HG02852 (cell line): ENCODE data around the gene UBE2G1.

Source experiments
- ATAC-seq: cut with Tn5 transposase; IDR thresholded peaks from one replicate; pipeline ENCODE4 v1.9.1; 2021; ENCODE audit warnings: mild to moderate bottlenecking, moderate library complexity; ENCODE audit not compliant: unreplicated experiment

The UBE2G1 gene

DNA sequence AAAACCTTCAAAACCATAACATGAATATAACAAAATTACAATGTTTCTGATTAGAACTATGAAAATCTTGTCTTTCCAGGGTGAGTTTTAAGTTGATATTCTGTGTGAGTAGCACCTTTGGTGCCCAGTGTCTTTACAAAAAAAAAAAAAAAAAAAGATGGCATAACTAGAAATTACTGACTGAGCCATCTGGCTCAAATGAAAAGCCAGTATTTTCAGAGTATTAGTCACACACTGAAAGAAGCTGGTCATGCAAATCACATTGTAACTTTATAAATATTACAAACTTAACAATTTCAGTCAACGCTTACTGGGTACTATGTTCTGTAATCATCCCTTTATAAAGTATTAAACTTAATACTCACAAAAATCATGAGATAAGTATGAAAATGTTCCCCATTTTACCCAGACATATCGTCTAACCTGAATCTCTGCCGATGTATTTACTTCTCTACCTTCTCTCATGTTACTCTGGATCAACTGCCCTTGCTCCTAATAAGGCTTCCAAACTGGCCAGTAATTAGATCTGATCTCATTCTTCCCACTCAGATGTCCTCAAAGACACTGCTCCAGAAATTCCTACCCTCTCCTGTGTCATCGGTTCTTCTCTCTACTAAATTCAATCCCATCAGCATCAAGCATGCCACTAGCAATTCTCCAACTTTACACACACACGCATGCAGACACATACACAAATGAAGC lies 25.4 kb downstream of the UBE2G1 start:
- ATAC-seq: no peak

DNA sequence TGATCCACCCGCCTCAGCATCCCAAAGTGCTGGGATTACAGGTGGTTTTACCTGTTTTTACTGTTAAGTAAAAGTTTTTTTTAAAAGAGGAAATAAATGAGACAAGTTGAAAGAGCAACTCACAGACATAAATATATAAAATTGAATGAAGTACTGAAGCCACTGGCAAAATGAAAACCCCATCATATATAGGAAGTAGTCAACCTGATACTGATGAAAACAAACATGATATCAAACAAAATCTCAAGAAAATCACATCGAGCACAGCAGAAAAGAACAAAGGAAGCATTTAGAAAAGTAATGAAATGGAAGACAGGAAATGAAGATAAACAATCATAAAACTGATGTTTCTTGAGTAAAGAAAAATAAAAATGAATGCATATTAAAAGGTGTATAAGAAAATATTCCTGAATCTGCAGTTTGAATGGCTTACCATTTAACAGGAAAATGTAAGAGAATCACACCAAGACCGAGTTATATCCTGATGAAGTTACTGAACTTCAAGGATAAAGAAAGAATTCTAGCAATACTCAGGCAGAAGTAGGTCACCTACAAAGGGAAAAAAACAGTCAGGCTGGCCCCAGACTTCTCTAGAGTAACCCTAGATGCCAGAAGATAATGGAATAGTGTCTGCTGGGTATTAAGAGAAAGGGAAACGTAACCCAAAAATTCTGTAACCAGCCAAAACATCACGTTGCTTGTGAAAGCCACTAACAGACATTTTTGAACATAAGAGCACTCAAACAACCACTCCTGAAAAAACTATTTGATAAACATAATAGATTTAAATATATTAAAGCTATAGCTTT lies 31.5 kb downstream of the UBE2G1 start:
- ATAC-seq: no peak

DNA sequence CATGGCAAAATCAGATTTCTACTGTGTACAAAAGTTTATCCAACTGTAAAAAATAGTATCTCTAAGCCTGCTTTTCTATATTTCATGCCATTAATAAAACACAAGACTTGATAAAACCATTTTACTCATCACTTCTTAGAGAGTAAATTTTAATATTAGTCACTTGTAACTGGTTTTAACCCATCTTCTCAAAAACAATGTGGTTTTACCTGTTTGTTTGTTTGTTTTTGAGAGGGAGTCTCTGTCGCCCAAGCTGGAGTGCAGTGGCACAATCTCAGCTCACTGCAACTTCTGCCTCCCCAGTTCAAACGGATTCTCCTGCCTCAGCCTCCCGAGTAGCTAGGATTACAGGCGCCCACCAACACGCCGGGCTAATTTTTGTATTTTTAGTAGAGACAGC lies 32.1 kb downstream of the UBE2G1 start:
- no peak for ATAC-seq

DNA sequence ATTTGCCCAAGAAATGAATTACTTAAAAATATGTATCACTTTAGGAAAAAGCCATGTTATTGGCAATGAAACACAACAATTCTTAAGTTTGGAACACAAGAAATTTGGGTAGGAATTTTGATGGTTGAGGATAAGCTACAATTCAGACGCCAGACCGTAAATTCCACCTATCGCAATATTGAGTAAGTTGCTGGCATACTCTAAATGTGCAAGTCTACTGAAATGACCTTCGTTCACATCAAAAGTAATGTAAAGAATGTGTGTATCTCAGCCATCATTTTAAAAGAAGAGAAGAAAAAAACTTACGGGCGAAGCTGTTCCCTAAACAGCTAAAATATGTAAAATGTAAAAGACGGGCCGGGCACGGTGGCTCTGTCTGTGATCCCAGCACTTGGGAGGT lies 33.4 kb downstream of the UBE2G1 start:
- ATAC-seq: no peak

DNA sequence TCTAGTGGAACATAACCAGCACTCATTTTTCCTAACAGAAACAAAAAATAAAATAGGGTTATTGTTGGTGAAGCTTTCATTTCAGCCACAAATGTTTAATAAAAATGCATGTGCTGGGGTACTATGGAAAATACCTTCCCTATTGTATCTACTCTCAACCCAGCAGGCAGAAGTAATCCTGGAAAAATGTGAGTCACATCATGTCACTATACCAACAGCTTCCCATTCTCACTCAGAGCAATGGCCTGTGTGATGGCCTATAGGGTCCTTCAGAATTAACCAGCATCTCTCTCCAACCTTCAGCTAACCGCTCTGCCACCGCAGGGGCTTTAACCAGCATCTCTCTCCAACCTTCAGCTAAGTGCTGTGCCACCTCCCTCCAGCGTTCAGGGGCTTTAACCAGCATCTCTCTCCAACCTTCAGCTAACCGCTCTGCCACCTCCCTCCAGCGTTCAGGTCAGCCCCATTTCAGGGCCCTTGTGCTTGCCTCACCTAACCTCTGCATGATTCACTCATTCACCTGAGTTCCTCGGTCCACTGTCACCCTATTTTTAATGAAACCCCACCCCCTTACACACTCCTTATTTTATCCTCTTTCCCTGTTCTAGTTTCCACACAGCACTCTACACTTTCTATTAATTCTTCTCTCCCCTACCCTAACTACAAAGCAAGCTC lies 34.0 kb downstream of the UBE2G1 start:
- no peak for ATAC-seq

DNA sequence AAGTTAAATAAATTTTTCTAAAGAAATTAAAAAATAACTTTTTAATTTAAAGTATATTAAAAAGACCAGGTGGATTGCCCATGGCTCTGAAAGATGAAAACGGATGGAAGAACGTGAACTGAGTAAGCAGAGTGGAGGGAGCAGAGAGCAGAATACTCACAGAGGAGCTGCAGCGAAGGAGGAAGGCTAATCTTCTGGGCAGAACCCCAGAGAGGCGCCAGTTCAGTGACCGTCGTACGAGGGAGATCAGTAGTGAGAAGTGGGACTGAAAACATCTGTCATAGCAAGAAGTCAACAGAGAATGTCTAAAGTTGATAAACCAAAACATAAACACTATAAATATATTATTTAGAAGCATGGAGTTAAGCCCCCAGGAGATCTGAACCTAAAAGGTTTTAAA lies 34.9 kb downstream of the UBE2G1 start:
- ATAC-seq: no peak

DNA sequence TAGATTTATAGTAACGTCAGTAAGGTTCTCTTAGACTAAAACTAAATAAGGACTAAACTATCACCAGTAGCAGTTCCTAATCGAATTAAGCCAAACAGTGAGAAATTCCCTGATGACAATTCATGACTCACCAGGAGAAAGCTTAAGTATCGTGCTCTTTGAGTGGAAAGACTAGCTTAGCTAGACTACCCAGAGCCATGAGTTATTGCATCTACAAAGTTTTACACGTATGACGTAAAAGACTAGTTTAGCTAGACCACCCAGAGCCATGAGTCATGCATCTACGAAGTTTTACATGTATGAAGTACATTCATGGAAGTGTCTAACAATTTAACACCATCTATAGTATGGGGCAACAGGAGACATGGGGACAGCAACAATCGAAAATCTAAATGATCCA lies 36.6 kb downstream of the UBE2G1 start:
- ATAC-seq: no peak

DNA sequence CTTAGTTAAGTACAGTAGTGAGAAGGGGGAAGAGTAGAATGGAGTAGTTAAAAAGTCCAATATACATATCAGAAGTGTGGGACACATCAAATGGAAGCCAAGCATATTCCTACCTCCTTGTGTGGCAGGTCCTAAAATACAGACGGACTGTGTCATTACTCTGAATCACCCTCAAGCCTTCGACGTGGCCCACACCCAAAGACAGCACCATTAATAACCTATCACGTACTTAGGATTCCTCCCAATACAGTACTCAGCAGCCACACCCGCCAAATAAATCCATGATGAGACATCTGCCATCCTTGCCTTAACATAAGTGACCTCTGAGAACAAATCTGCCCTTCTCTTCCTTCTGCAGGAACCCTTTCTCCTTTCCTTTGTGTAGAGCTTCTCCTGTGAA lies 38.9 kb downstream of the UBE2G1 start:
- ATAC-seq: no peak

DNA sequence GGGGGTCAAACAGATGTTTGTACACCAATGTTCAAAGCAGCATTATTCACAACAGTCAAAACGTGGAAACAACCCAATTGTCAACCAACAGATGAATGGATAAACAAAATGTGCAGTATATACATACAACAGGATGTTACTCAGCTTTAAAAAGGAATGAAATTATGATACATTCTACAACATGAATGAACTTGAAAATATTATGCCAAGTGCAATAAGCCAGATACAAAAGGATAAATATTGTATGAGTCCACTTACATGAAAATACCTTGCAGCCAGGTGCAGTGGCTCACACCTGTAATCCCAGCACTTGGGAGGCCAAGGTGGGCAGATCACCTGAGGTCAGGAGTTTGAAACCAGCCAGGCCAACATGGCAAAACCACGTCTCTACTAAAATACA lies 39.9 kb downstream of the UBE2G1 start:
- ATAC-seq: no peak

DNA sequence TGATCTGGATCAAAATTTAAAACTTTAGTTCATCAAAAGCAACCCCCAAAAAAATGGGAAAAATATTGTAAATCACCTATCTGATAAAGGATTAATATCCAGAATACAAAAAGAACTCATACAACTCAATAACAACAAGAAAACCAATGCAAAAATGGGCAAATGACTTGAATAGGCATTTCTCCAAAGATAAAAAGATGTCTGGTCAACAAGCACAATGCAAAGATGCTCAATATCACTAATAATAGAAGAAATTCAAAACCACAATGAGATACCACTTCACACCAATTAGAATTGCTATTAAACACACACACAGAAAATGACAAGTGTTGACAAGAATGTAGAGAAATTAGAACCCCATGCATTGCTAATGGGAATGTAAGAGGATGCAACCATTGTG lies 40.4 kb downstream of the UBE2G1 start:
- no peak for ATAC-seq

DNA sequence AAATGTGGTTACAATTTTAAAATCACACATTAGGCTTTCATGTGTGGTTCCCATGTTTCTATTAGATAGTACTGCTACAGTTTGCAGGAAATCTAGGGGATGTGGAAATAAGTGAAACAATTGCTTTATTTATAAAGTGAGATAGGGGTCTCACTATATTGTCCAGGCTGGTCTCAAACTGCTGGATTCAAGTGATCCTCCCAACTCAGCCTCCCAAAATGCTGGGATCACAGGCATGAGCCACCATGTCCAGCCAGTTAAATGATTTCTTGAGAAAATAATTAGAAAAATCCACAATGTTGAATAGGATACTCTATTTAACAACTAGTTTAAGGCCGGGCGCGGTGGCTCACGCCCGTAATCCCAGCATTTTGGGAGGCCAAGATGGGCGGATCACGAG lies 42.0 kb downstream of the UBE2G1 start:
- no peak for ATAC-seq

DNA sequence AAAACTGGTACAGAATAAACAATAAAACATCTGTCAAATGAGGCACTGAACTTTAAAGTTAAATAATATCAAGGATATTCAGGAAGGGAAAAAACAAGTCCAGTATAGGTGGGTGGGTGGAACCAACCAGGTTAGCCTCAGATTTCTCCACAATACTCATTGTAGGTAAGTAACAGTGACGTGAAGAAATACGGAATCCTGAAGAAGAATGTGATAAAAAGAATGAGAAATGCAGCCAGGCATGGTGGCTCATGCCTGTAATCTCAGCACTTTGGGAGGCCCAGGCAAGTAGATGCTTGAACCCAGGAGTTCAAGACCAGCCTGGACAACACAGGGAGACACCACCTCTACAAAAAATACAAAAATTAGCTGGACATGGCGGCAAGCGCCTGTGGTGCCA lies 47.3 kb downstream of the UBE2G1 start:
- ATAC-seq: no peak

DNA sequence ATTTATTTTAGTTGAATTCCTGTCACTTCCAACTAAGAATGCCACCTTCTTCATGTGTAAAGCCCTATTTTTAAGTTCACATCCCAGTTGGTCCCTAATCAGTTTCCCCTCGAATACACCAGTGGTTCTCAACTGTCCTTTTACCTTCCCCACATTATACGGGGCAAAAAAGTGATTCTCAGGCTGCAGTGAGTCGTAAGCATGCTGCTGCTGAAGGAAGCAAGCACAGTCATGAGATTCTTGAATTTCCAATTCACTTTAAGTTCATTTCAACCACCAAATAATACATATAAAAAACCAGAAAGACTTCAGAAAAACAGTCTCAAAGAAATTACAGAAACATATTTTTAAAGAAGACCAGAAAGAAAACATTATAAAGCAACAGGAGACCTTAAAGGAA lies 47.9 kb downstream of the UBE2G1 start:
- ATAC-seq: no peak

DNA sequence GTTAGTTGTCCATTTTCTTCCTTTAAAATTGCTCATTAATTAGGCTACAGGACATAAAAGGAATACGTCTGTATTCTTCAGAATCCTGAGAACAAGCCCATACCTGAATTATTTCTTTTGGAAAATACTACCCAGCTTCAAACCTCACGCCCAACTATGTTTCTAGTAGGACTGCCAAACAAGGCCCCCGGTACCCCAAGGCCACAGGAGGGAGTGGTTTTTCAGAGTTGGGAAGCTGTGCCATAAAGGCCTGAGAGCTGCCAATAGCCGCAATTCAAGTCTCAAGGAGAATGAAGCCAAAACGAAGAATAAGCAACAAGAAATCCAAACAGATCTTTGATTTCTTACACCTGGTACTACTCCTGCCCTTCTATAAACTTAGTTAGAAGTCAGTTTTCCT lies 48.3 kb downstream of the UBE2G1 start:
- ATAC-seq: no peak

DNA sequence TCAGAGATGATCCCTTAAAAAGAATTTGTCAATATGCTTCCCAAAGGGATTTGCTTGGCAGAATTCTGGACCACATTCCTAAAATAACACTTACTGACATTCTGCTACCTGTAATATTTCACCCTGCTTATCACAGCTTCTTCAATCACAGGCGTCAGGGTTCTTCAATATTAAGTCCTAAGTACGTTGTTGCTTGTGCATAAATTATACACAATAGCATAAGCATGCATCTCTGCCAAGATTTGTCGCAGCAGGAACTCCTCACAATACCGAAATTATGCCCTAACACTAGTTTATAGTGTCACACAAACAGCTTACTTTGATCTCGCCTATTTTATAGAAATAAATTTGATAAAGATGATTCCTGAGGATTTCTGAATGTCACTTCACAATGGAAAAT lies 48.9 kb downstream of the UBE2G1 start:
- ATAC-seq: no peak

DNA sequence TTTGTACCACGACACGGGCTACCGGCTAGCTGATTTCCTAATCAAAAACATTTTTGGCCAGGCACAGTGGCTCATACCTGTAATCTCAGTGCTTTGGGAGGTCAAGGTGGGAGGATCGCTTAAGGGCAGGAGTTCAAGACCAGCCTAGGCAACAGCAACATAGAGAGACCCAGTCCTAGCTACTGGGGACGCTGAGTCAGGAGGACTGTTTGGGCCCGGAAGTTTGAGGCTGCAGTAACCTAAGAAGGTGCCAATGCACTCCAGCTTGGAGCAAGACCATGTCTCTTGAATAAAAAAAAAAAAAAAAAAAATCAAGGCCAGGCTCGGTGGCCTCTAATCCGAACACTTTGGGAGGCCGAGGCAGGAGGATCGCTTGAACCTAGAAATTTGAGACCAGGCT lies 49.8 kb downstream of the UBE2G1 start:
- no peak for ATAC-seq

DNA sequence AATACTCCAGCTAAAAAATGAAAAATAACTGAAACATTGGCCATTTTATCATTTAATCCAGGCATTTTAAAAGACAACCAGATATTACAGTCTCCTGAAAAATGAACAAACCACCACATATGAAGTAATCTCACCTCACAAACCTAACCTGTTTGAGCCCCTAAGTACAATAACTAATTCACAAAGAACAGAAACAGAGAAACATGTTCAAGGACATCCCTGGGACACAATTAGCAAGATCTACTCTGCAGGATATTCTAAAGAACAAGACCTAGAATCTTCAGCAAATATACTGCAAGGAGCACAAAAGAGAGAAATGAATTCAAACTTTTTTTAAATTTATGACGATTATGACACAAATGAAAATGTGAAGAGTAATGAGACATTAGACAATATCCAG lies 51.9 kb downstream of the UBE2G1 start:
- ATAC-seq: no peak

DNA sequence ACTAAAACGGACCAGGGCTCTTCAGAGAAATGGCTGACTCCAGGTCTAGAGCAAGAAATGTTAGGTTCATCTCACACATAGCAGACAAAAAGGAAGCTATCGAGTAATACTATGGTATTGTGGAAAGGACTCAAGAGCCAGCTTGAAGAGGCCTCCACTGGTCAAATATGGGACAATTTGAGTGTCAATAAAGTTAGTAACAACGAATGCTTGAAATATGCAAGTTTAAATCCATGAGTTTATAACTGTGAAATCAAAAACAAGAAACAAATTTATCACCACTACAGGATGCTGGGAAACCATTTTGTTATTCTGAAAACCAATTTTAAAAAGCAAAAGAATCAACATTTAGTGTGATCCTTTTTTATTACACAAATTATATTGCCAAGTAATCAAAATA lies 52.3 kb downstream of the UBE2G1 start:
- no peak for ATAC-seq

DNA sequence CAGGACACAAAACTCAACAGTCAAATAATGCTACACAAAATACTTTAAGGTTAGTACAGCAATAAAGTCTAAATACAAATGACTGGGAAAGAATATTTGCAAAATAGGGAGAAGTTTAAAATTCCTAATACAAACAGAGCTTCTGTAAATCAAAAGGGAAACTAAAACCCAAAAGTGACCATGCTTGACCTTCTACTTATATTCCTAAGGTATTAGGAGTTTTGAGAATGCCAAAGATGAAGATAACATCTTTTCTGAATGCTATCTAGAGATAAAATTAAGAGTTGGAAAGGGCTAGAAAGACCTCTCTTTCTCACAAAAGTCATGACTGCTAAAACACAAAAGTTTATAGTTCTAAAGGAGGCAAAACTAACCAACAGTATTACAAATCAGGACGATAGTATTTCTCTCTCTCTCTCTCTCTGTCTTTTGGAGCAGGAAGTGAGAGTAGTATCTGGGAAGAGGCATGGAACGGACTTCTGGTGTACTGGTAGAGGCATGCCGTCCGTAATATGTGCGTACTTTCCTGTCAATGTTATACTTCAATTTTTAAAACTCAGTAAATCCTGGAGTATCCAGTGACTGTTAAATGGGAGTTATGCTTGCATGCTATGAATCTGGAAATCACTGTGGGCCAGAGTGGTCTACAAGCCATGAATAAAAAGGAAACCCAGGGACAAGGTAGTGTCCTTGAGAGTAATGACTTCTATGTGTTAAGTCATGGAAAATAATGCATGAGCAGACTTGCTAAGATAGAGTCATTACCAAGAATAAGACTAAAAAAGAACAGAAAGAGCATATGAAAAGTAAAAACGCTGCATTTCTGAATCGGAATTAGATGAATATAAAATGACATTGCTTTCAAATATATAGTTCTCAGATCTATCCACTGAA lies 53.0 kb downstream of the UBE2G1 start:
- no peak for ATAC-seq

DNA sequence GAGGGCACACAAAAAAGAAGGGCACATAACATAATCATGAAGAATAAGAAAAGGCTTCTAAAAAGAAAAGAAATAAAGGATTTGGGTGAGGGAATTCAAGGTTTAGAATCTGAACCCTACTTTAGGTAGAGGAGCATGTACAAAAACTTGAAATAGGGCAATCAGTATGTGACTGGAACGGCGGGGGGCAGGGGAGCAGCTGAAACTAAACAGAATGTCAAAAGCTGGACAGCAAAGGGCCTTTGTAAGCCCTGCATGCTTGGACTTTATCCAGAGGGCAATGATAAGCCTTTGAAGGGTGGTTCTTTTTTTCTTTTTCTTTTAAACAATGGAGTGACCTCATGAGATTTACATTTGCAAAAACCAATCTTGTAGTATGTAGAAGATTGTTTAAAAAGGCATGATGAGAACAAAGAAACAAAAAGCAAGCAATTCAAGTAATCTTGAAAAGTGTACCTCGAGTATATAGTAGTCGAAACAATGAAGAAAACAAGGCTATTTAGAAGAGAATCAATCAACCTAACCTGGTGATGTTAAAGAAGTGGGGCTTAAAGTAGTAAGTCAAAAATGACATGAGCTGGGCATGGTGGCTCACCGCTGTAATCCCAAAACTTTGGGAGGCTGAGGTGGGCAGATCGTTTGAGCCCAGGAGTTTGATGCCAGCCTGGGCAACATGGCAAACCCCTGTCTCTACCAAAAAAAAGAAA lies 56.0 kb downstream of the UBE2G1 start:
- ATAC-seq: no peak
